GM23338 (cell line): Measurements from ENCODE around the gene SLIT1. TPM values are rescaled to one million over a fixed set of nuclear protein-coding genes. Genes with fewer than 3 reads are reported as not detected.

Source experiments
- ATAC-seq: fragments of 200-7000 bp; cut with Tn5 transposase; 3 replicates; pipeline ENCODE4 v1.9.1; 2020
- DNase-seq: peaks from one replicate; pipeline ENCODE4 v3.0.0-alpha.2; 2015; ENCODE audit warnings: low spot score
- H2AFZ ChIP-seq: fragments of 200-600 bp; sonication (generic); 2 replicates; pipeline ENCODE4 v1.8.0; 2016; ENCODE audit warnings: antibody characterized with exemption, mild to moderate bottlenecking, moderate library complexity
- H3F3A ChIP-seq: fragments of 200-600 bp; sonication (generic); replicated peaks from 2 replicates; pipeline ENCODE4 v1.8.0; 2017; ENCODE audit warnings: antibody characterized with exemption, mixed run types, low read depth
- H3K27ac ChIP-seq: fragments of 200-600 bp; sonication (generic); 2 replicates; pipeline ENCODE4 v1.6.1; 2016; ENCODE audit warnings: low read depth
- H3K27me3 ChIP-seq: fragments of 200-600 bp; sonication (generic); 2 replicates; pipeline ENCODE4 v1.8.0; 2016; ENCODE audit warnings: mild to moderate bottlenecking, mixed run types, moderate library complexity; ENCODE audit not compliant: insufficient read depth
- H3K36me3 ChIP-seq: fragments of 200-600 bp; sonication (generic); 2 replicates; pipeline ENCODE4 v1.8.0; 2016; ENCODE audit warnings: mild to moderate bottlenecking; ENCODE audit not compliant: insufficient read depth
- H3K4me1 ChIP-seq: fragments of 200-600 bp; sonication (generic); 2 replicates; pipeline ENCODE4 v1.8.0; 2016; ENCODE audit warnings: mild to moderate bottlenecking, moderate library complexity; ENCODE audit not compliant: insufficient read depth
- H3K4me2 ChIP-seq: fragments of 200-600 bp; sonication (generic); 2 replicates; pipeline ENCODE4 v1.7.1; 2017; ENCODE audit warnings: mixed run types
- H3K4me3 ChIP-seq: fragments of 200-600 bp; sonication (generic); 2 replicates; pipeline ENCODE4 v1.6.1; 2016; ENCODE audit warnings: mixed run types
- H3K79me2 ChIP-seq: fragments of 200-600 bp; sonication (generic); replicated peaks from 2 replicates; pipeline ENCODE4 v1.8.0; 2017; ENCODE audit warnings: mild to moderate bottlenecking; ENCODE audit not compliant: insufficient read depth
- H3K9me2 ChIP-seq: fragments of 200-600 bp; sonication (generic); 2 replicates; pipeline ENCODE4 v1.8.0; 2017; ENCODE audit not compliant: insufficient read depth
- H4K20me1 ChIP-seq: fragments of 200-600 bp; sonication (generic); replicated peaks from 2 replicates; pipeline ENCODE4 v1.8.0; 2017; ENCODE audit warnings: mild to moderate bottlenecking; ENCODE audit not compliant: insufficient read depth
- H3K27ac Mint-ChIP-seq: 2 replicates; pipeline ENCODE4 v1.8.0; 2020; ENCODE audit warnings: inconsistent platforms, mild to moderate bottlenecking, moderate library complexity, mixed read lengths
- H3K27me3 Mint-ChIP-seq: 3 replicates; pipeline ENCODE4 v1.8.0; 2022; ENCODE audit warnings: low read depth, mild to moderate bottlenecking, moderate library complexity, mixed read lengths, inconsistent platforms; ENCODE audit not compliant: insufficient read depth, poor library complexity
- H3K36me3 Mint-ChIP-seq: 3 replicates; pipeline ENCODE4 v1.8.0; 2021; ENCODE audit warnings: low read depth, mild to moderate bottlenecking, inconsistent platforms, moderate library complexity, mixed read lengths
- H3K4me1 Mint-ChIP-seq: 3 replicates; pipeline ENCODE4 v1.8.0; 2020; ENCODE audit warnings: mild to moderate bottlenecking, inconsistent platforms, mixed read lengths
- H3K4me3 Mint-ChIP-seq: 3 replicates; pipeline ENCODE4 v1.8.0; 2021; ENCODE audit warnings: moderate library complexity, mild to moderate bottlenecking, inconsistent platforms, mixed read lengths
- H3K9me3 Mint-ChIP-seq: 3 replicates; pipeline ENCODE4 v1.8.0; 2020; ENCODE audit warnings: moderate library complexity, mild to moderate bottlenecking, inconsistent platforms, mixed read lengths
- CREB1 ChIP-seq: fragments of 250-450 bp; sonication (Bioruptor Pico); IDR thresholded peaks from 2 replicates; pipeline ENCODE4 v1.5.0; 2020; ENCODE audit warnings: low read depth, mild to moderate bottlenecking, moderate library complexity
- EZH2 ChIP-seq: fragments of 200-600 bp; sonication (generic); IDR thresholded peaks from one replicate; pipeline ENCODE4 v1.8.0; 2017; ENCODE audit warnings: antibody characterized with exemption, mild to moderate bottlenecking, low read depth; ENCODE audit not compliant: unreplicated experiment
- EZH2phosphoT487 ChIP-seq: fragments of 200-600 bp; sonication (generic); IDR thresholded peaks from one replicate; pipeline ENCODE4 v1.8.1; 2018; ENCODE audit warnings: antibody characterized with exemption; ENCODE audit not compliant: unreplicated experiment
- JUNB ChIP-seq: IDR thresholded peaks from one replicate; pipeline ENCODE4 v1.6.1; 2016; ENCODE audit warnings: antibody characterized with exemption; ENCODE audit not compliant: unreplicated experiment
- NANOG ChIP-seq: IDR thresholded peaks from 2 replicates; pipeline ENCODE4 v1.6.1; 2016; ENCODE audit warnings: antibody characterized with exemption, borderline replicate concordance
- POLR2AphosphoS5 ChIP-seq: IDR thresholded peaks from 2 replicates; pipeline ENCODE4 v1.6.1; 2016; ENCODE audit warnings: antibody characterized with exemption, low read depth
- STAT1 ChIP-seq: IDR thresholded peaks from one replicate; pipeline ENCODE4 v1.6.1; 2016; ENCODE audit warnings: antibody characterized with exemption; ENCODE audit not compliant: unreplicated experiment
- ZNF114 ChIP-seq: fragments of 250-450 bp; sonication (Bioruptor Pico); IDR thresholded peaks from 2 replicates; pipeline ENCODE4 v1.5.0; 2020; ENCODE audit warnings: mild to moderate bottlenecking, moderate library complexity
- ZNF331 ChIP-seq: fragments of 250-450 bp; sonication (Bioruptor Pico); IDR thresholded peaks from 2 replicates; pipeline ENCODE4 v1.5.0; 2020; ENCODE audit warnings: low read depth, mild to moderate bottlenecking, moderate library complexity
- polyA plus RNA-seq: library from polyadenylated mRNA; unstranded; fragments of >200 nt; fragmentation: Nextera tagmentation; extraction: Ambion mirVana; gene quantifications from 2 replicates; pipeline ENCODE4 v1.2.1, GENCODE V29; 2016
- total RNA-seq: library from RNA; depleted of rRNA; stranded (reverse); fragments of >200 nt; shearing (Covaris generic); gene quantifications from 2 replicates; pipeline ENCODE4 v1.2.3, GENCODE V29; 2014
- TF ChIP-seq, protein P1 (sequence below): IDR thresholded peaks from one replicate; pipeline ENCODE4 v1.6.1; 2018; ENCODE audit warnings: antibody characterized with exemption; ENCODE audit not compliant: unreplicated experiment
- TF ChIP-seq, protein P2 (sequence below): fragments of 250-450 bp; sonication (Bioruptor Pico); IDR thresholded peaks from 2 replicates; pipeline ENCODE4 v1.5.0; 2020; ENCODE audit warnings: mild to moderate bottlenecking, moderate library complexity
- TF ChIP-seq, protein P3 (sequence below): IDR thresholded peaks from 2 replicates; pipeline ENCODE4 v1.6.1; 2016; ENCODE audit warnings: antibody characterized with exemption
- TF ChIP-seq, protein P4 (sequence below), 2 experiments: fragments of 200-600 bp in 1 of 2; sonication (generic) in 1 of 2; conservative IDR thresholded peaks; 2 replicates each; pipeline versions ENCODE4 v1.5.1 to v1.6.1; 2016 to 2017; ENCODE audit warnings: antibody characterized with exemption in 2 of 2, low read depth in 2 of 2, mild to moderate bottlenecking in 2 of 2, moderate library complexity in 1 of 2

SLIT1 gene
- total and polyA plus RNA-seq, 2 experiments from 2014 or later = 0.76 to 1.7 TPM

DNA sequence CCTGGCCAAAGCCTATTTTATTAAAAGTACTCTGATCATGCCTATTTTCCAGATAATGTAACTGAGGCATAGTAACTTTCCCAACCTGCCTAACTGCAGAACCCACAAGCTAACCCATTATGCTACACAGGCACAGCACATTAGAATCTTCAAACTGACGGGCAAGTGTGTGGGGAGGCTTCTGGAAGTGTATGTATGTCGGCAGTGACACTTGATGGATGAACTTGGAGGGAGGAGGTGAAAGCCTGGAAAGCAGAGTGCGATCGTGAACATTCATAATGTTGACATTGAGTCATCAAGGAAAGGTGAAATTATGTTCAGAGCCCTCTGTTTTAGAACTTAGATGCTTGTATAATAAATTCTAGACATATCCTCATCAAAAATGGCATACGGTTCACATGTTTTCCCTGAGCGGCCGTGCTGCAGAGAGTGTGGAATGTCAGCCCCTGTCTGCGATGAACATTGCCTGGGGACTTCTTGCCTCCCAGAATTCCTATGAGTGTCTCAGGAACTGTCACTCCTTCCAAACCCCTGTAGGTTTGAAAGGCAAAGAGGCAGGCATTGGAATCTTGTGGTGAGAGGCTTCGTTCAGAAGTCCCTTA lies 102.4 kb downstream of the SLIT1 start:
- Histone ChIP-seq H3K27me3 (no peaks in the 10 kb centered on the region), H3K4me3 (no peak overlapping the region), H3K36me3 (no peaks in the 10 kb centered on the region), H3K9me2 (no peaks in the 10 kb centered on the region), H3K4me1 (peaks cover 25% of the 10 kb centered on the region), H4K20me1 (no peaks in the 10 kb centered on the region), H3F3A (no peaks in the 10 kb centered on the region), H3K79me2 (no peaks in the 10 kb centered on the region), H2AFZ (no peak overlapping the region), H3K4me2 (no peak overlapping the region), H3K27ac (no peak overlapping the region)
- Mint-ChIP-seq H3K9me3 (no peaks in the 10 kb centered on the region), H3K4me1 (peaks cover 36% of the 10 kb centered on the region), H3K36me3 (no peaks in the 10 kb centered on the region), H3K27me3 (no peaks in the 10 kb centered on the region), H3K27ac (no peak overlapping the region), H3K4me3 (no peak overlapping the region)
- DNase-seq = no peak
- ATAC-seq = no peak
- TF ChIP-seq, protein P1, sequence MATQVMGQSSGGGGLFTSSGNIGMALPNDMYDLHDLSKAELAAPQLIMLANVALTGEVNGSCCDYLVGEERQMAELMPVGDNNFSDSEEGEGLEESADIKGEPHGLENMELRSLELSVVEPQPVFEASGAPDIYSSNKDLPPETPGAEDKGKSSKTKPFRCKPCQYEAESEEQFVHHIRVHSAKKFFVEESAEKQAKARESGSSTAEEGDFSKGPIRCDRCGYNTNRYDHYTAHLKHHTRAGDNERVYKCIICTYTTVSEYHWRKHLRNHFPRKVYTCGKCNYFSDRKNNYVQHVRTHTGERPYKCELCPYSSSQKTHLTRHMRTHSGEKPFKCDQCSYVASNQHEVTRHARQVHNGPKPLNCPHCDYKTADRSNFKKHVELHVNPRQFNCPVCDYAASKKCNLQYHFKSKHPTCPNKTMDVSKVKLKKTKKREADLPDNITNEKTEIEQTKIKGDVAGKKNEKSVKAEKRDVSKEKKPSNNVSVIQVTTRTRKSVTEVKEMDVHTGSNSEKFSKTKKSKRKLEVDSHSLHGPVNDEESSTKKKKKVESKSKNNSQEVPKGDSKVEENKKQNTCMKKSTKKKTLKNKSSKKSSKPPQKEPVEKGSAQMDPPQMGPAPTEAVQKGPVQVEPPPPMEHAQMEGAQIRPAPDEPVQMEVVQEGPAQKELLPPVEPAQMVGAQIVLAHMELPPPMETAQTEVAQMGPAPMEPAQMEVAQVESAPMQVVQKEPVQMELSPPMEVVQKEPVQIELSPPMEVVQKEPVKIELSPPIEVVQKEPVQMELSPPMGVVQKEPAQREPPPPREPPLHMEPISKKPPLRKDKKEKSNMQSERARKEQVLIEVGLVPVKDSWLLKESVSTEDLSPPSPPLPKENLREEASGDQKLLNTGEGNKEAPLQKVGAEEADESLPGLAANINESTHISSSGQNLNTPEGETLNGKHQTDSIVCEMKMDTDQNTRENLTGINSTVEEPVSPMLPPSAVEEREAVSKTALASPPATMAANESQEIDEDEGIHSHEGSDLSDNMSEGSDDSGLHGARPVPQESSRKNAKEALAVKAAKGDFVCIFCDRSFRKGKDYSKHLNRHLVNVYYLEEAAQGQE = no peak
- TF ChIP-seq EZH2 (no peak), JUNB (no peak), NANOG (no peak), ZNF114 (no peak), CREB1 (CRISPR knock-in tag) (no peak), STAT1 (no peak), EZH2phosphoT487 (no peak), ZNF331 (CRISPR knock-in tag) (no peak), POLR2AphosphoS5 (no peak)
- TF ChIP-seq, protein P2, sequence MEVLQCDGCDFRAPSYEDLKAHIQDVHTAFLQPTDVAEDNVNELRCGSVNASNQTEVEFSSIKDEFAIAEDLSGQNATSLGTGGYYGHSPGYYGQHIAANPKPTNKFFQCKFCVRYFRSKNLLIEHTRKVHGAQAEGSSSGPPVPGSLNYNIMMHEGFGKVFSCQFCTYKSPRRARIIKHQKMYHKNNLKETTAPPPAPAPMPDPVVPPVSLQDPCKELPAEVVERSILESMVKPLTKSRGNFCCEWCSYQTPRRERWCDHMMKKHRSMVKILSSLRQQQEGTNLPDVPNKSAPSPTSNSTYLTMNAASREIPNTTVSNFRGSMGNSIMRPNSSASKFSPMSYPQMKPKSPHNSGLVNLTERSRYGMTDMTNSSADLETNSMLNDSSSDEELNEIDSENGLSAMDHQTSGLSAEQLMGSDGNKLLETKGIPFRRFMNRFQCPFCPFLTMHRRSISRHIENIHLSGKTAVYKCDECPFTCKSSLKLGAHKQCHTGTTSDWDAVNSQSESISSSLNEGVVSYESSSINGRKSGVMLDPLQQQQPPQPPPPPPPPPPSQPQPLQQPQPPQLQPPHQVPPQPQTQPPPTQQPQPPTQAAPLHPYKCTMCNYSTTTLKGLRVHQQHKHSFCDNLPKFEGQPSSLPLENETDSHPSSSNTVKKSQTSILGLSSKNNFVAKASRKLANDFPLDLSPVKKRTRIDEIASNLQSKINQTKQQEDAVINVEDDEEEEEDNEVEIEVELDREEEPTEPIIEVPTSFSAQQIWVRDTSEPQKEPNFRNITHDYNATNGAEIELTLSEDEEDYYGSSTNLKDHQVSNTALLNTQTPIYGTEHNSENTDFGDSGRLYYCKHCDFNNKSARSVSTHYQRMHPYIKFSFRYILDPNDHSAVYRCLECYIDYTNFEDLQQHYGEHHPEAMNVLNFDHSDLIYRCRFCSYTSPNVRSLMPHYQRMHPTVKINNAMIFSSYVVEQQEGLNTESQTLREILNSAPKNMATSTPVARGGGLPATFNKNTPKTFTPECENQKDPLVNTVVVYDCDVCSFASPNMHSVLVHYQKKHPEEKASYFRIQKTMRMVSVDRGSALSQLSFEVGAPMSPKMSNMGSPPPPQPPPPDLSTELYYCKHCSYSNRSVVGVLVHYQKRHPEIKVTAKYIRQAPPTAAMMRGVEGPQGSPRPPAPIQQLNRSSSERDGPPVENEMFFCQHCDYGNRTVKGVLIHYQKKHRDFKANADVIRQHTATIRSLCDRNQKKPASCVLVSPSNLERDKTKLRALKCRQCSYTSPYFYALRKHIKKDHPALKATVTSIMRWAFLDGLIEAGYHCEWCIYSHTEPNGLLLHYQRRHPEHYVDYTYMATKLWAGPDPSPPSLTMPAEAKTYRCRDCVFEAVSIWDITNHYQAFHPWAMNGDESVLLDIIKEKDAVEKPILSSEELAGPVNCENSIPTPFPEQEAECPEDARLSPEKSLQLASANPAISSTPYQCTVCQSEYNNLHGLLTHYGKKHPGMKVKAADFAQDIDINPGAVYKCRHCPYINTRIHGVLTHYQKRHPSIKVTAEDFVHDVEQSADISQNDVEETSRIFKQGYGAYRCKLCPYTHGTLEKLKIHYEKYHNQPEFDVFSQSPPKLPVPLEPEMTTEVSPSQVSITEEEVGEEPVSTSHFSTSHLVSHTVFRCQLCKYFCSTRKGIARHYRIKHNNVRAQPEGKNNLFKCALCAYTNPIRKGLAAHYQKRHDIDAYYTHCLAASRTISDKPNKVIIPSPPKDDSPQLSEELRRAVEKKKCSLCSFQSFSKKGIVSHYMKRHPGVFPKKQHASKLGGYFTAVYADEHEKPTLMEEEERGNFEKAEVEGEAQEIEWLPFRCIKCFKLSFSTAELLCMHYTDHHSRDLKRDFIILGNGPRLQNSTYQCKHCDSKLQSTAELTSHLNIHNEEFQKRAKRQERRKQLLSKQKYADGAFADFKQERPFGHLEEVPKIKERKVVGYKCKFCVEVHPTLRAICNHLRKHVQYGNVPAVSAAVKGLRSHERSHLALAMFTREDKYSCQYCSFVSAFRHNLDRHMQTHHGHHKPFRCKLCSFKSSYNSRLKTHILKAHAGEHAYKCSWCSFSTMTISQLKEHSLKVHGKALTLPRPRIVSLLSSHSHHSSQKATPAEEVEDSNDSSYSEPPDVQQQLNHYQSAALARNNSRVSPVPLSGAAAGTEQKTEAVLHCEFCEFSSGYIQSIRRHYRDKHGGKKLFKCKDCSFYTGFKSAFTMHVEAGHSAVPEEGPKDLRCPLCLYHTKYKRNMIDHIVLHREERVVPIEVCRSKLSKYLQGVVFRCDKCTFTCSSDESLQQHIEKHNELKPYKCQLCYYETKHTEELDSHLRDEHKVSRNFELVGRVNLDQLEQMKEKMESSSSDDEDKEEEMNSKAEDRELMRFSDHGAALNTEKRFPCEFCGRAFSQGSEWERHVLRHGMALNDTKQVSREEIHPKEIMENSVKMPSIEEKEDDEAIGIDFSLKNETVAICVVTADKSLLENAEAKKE (CRISPR knock-in tag) = no peak
- TF ChIP-seq, protein P3, sequence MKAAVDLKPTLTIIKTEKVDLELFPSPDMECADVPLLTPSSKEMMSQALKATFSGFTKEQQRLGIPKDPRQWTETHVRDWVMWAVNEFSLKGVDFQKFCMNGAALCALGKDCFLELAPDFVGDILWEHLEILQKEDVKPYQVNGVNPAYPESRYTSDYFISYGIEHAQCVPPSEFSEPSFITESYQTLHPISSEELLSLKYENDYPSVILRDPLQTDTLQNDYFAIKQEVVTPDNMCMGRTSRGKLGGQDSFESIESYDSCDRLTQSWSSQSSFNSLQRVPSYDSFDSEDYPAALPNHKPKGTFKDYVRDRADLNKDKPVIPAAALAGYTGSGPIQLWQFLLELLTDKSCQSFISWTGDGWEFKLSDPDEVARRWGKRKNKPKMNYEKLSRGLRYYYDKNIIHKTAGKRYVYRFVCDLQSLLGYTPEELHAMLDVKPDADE = no peak
- TF ChIP-seq, protein P4, sequence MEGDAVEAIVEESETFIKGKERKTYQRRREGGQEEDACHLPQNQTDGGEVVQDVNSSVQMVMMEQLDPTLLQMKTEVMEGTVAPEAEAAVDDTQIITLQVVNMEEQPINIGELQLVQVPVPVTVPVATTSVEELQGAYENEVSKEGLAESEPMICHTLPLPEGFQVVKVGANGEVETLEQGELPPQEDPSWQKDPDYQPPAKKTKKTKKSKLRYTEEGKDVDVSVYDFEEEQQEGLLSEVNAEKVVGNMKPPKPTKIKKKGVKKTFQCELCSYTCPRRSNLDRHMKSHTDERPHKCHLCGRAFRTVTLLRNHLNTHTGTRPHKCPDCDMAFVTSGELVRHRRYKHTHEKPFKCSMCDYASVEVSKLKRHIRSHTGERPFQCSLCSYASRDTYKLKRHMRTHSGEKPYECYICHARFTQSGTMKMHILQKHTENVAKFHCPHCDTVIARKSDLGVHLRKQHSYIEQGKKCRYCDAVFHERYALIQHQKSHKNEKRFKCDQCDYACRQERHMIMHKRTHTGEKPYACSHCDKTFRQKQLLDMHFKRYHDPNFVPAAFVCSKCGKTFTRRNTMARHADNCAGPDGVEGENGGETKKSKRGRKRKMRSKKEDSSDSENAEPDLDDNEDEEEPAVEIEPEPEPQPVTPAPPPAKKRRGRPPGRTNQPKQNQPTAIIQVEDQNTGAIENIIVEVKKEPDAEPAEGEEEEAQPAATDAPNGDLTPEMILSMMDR (conservative IDR thresholded peaks at IDR 0.05; ENCODE audit: low read depth in 2 of 2) = no peak
